Activated CD8-positive, alpha-beta memory T cell treated with anti-CD3 and anti-CD28 coated beads for 36 hours (primary cell): ENCODE results near the gene CXCL9. TPM values are rescaled to one million over a fixed set of nuclear protein-coding genes. Genes with fewer than 3 reads are reported as not detected.
"Not testable (repeated sequence)": the region's sequence is repeated elsewhere in the genome, so short reads cannot be mapped to it uniquely, and the experiment has no call there.

Source experiments
- CTCF ChIA-PET: fragments of 350-600 bp; sonication (Branson Sonifier 250); formaldehyde crosslinking; loops from one replicate; lab custom pipeline; 2021; ENCODE audit warnings: antibody characterized with exemption; lab: Charles Lee
- POLR2A ChIA-PET: fragments of 350-600 bp; sonication (Branson Sonifier 250); formaldehyde crosslinking; loops from one replicate; lab custom pipeline; 2021; ENCODE audit warnings: antibody characterized with exemption; lab: Charles Lee
- total RNA-seq, 2 experiments: library from RNA; stranded (reverse); gene quantifications; one replicate each; pipeline ENCODE4 v1.2.3, GENCODE V29; 2021

CXCL9 gene
- total RNA-seq, 2 experiments from 2014 or later = 0.48 to 0.70 TPM

DNA sequence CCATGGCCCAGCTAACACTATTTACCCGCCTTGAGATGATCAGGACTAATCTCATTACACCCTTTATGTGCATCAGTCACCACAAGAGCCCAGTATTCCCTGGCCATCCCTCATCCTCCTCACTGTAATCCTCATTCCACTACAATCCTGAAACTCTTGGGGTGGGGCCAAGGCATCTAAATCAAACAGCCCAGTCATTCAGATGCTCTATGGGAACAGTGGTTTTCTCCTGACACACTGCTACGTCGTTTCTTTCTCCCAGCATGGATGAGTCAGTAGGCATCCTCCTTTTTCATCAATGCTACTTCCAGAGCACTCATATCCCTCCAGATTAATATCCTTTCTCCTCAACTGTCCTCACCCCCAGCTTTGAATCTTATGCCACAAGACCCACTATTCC, 22.2 kb downstream of the CXCL9 start:
- ChIA-PET POLR2A (no interaction called here), CTCF (no interaction called here)

- POLR2A ChIA-PET = no interaction called here
- CTCF ChIA-PET = no interaction called here
Observed at GRCh38 chr4:75980576-75980975, 26.7 kb downstream of the CXCL9 start.

GRCh38 chr4:75976177-75976576, 31.1 kb downstream of the CXCL9 start:
- POLR2A ChIA-PET = no interaction called here
- CTCF ChIA-PET = no interaction called here

DNA sequence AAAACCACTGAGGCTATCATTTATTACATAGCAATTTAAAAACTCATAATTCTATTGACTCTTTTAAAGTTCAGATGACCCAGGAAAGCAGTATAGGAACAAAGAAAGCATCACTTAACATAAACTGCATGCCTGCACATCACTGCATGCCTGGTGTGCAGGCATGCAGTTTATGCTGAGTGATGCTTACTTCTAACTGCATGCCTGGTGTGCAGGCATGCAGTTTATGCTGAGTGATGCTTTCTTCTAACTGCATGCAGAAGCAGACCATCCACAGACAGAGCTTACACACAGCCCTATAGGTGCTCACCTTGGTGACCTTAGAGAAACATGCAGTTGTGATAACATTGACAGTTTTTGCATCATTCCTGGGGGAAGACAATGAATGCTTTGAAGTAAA, 33.5 kb downstream of the CXCL9 start:
- CTCF ChIA-PET = no interaction called here

DNA sequence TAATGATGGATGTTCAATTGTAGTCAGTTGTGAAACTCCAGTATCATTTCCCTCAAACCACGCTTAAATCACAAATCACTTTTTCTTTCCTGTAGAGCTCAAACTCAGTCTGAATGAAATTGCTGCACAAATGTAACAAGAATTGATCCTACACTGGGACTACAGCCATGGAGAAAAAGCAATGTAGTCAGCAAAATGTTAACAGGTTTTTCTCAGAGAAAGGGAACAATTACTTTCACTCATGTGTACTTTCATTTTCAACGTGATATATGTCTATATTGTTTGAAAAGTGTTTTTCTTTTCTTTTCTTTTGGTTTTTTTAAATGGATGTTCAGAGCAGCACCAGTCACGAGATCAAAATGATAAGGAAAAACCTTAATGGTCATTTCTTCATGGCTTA, 39.2 kb downstream of the CXCL9 start:
- CTCF ChIA-PET = no interaction called here
- POLR2A ChIA-PET = no interaction called here

More for the DNA sequence above, 33.5 kb downstream of the CXCL9 start:
- POLR2A ChIA-PET = no interaction called here

DNA sequence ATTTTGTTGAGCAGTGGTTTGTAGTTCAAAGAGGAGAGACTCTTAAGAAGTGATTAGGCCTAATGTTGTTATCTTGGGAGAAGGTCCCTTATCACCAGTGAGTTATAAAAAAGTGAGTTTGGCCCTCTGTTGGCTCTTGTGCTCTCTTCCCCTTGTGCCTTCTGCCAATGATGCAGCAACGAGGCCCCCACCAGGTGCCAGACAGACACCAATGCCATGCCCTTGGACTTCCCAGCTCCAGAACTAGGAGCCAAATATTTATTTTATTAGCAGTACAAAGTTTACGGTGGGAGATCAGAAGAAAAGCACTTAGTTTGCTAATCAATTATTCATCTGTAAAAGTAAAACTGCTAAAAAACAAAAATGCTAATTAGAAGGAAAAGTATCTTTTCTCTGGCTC, 43.8 kb downstream of the CXCL9 start:
- ChIA-PET CTCF (interaction anchor here (1.2 kb wide), 1 partner anchor 23 kb away, joined by 3 read pairs; the partner anchor contains the start of gene NAAA), POLR2A (no interaction called here)

- POLR2A ChIA-PET, CTCF ChIA-PET: not testable (repeated sequence)
Observed at GRCh38 chr4:75962072-75962471, 45.2 kb downstream of the CXCL9 start.

GRCh38 chr4:75958546-75958945, 48.8 kb downstream of the CXCL9 start:
- CTCF ChIA-PET, POLR2A ChIA-PET: not testable (repeated sequence)

- POLR2A ChIA-PET, CTCF ChIA-PET: not testable (repeated sequence)
Observed at GRCh38 chr4:75954811-75955210, 52.5 kb downstream of the CXCL9 start.

GRCh38 chr4:75953509-75953908, 53.8 kb downstream of the CXCL9 start:
- POLR2A ChIA-PET = no interaction called here
- CTCF ChIA-PET = interaction anchor here (1.1 to 1.2 kb wide), 2 partner anchors 12 to 58 kb away, joined by 3 to 4 read pairs; partner anchors contain the start of gene NAAA

Other genes with a start within 250 kb of the CXCL9 start
- gene PPEF2, start 105.1 kb downstream of the CXCL9 start, total RNA-seq = not detected
- 10 to 100 TPM; 44.2 to 46.3 TPM for gene NAAA, start 66.5 kb downstream of the CXCL9 start, total RNA-seq
- gene SDAD1, start 16.6 kb downstream of the CXCL9 start, total RNA-seq = 10 to 100 TPM; 64.9 to 67.5 TPM
- gene CXCL10, start 16.0 kb upstream of the CXCL9 start, total RNA-seq = under 1 TPM; 0.15 to 0.59 TPM
- gene CXCL11, start 28.6 kb upstream of the CXCL9 start, total RNA-seq = under 1 TPM in 1 of 2 experiments, not detected in 1; 0.13 TPM
- not detected for gene ART3, start 67.2 kb upstream of the CXCL9 start, total RNA-seq
- 10 to 100 TPM; 68.8 to 68.9 TPM for gene NUP54, start 140.9 kb upstream of the CXCL9 start, total RNA-seq
- 1 to 10 TPM; 4.1 to 5.1 TPM for gene SCARB2, start 206.3 kb upstream of the CXCL9 start, total RNA-seq
- not detected for gene FAM47E, start 244.2 kb upstream of the CXCL9 start, total RNA-seq